Measurements from ENCODE around the gene KEL.

DNA sequence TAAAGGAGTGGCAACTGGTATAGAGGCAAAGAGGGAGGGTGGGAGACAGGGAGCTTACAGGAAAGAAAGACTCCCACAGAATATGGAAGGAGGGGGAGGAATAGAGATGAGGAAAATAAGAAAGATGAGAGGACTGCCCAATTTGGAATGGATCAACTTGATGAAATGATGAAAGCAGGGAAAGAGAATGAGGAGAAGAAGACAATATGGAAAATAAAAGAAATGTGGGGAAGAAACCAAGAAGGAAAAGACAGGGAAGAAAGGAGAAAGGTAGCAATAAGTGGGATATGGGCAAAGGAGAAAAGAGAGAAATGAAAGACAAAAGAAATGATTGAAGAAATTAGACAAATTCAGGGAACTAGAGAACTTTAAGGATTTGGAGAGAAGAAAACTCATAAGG, 3.0 kb downstream of the KEL start:
- TF ChIP-seq, protein P1, sequence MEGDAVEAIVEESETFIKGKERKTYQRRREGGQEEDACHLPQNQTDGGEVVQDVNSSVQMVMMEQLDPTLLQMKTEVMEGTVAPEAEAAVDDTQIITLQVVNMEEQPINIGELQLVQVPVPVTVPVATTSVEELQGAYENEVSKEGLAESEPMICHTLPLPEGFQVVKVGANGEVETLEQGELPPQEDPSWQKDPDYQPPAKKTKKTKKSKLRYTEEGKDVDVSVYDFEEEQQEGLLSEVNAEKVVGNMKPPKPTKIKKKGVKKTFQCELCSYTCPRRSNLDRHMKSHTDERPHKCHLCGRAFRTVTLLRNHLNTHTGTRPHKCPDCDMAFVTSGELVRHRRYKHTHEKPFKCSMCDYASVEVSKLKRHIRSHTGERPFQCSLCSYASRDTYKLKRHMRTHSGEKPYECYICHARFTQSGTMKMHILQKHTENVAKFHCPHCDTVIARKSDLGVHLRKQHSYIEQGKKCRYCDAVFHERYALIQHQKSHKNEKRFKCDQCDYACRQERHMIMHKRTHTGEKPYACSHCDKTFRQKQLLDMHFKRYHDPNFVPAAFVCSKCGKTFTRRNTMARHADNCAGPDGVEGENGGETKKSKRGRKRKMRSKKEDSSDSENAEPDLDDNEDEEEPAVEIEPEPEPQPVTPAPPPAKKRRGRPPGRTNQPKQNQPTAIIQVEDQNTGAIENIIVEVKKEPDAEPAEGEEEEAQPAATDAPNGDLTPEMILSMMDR (IDR thresholded peaks at IDR 0.05): no peak
- TF ChIP-seq POLR2AphosphoS5 (IDR thresholded peaks at IDR 0.05) (no peak), POLR2A (IDR thresholded peaks at IDR 0.05) (no peak), EP300 (IDR thresholded peaks at IDR 0.05; ENCODE audit: low read depth) (no peak)

Measured in transverse colon (tissue), 4 donors.